Lung microvascular endothelial cell (primary cell): ENCODE results near the gene PRSS2. TPM values are rescaled to one million over a fixed set of nuclear protein-coding genes. Genes with fewer than 3 reads are reported as not detected.

Source experiments
- DNase-seq, 2 donors: peaks; one replicate each; pipeline versions ENCODE4 v3.0.0 to v3.0.0-alpha.2; 2010; ENCODE audit warnings: low read depth in 2 of 2
- total RNA-seq: library from RNA; depleted of rRNA; stranded (reverse); fragments of >200 nt; gene quantifications from 2 replicates; pipeline ENCODE4 v1.2.1, GENCODE V29; 2014

PRSS2 gene
- total RNA-seq, 1 donor from 2014 or later: not detected

DNA sequence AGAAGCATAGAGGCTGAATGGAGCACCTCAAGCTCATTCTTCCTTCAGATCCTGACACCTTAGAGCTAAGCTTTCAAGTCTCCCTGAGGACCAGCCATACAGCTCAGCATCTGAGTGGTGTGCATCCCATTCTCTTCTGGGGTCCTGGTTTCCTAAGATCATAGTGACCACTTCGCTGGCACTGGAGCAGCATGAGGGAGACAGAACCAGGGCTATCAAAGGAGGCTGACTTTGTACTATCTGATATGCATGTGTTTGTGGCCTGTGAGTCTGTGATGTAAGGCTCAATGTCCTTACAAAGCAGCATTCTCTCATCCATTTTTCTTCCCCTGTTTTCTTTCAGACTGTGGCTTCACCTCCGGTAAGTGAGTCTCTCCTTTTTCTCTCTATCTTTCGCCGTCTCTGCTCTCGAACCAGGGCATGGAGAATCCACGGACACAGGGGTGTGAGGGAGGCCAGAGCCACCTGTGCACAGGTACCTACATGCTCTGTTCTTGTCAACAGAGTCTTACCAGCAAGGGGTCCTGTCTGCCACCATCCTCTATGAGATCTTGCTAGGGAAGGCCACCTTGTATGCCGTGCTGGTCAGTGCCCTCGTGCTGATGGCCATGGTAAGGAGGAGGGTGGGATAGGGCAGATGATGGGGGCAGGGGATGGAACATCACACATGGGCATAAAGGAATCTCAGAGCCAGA is 31.0 kb downstream of the PRSS2 start:
- no peak for DNase-seq

DNA sequence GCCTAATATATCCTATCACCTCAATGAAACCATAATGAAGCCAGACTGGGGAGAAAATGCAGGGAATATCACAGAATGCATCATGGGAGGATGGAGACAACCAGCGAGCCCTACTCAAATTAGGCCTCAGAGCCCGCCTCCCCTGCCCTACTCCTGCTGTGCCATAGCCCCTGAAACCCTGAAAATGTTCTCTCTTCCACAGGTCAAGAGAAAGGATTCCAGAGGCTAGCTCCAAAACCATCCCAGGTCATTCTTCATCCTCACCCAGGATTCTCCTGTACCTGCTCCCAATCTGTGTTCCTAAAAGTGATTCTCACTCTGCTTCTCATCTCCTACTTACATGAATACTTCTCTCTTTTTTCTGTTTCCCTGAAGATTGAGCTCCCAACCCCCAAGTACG is 31.5 kb downstream of the PRSS2 start:
- DNase-seq: no peak

DNA sequence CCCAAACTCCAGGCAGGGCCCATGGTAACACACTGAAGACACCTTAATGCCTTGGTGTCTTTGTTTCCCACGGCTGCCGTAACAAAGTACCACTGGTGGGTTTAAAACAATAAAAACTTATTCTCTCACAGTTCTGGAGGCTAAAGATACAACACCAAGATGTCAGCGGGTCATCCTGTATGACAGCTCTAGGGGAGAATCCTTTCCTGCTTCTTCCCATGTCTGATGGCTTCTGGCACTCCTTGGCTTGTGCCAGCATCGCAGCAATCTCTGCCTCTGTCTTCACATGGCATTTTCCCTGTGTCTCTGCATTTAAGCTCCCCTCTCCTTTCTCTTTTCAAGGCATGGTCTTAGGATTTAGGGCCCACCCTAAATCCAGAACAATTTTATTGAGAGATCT is 33.1 kb downstream of the PRSS2 start:
- no peak for DNase-seq

DNA sequence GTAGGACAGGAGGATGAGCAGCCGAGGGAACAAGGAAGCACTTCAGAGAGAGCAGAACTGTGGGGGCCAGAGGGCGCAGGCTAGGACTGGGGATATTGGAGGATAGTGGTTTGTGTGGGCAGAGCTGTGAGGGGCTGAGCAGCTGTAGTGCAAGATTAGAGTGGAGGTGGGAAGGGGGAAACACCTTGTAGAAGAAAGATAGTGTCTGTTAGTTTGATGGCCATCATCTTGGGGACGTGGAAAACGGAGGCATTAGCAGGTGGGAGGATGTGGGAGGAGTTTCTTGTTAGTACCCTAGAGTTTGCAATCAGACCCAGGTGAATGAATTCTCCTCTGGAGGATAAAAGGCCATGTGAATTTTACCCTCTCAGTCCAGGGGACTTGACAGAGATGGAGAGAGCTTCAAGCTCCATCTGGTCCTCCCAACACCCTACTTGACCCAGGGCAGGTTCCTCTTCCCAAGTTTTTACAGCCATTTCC is 34.0 kb downstream of the PRSS2 start:
- DNase-seq: no peak

DNA sequence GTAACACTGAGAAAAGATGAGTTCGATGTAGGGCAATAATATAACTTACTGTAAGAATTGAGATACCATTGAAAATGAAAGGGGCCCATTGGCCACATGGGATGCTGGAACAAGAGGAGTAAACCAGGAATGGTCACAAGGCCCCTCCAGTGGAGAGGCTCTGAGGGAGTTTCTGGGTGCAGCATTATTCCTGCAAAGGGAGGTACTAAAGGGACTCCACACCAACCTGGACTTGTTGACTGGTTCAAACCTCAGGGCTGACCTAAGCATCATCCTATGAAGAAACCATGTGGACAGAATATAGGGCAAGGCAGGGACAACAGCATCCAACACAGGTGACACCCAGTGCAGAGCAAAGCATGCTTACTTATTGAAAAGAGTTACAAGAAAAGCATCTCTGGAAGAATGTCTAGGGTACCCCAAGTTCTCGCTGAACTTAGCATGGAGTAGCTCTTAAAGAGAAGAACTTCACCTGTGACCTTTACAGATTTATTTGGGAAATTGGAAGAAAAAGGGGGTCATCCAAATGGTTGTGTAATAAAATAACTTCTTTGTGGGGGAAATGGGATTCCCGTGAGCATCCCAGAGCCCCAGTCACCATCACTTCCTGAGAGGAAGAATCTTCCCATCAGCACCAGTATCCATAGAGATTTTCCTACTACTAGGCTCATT is 34.7 kb downstream of the PRSS2 start:
- no peak for DNase-seq

DNA sequence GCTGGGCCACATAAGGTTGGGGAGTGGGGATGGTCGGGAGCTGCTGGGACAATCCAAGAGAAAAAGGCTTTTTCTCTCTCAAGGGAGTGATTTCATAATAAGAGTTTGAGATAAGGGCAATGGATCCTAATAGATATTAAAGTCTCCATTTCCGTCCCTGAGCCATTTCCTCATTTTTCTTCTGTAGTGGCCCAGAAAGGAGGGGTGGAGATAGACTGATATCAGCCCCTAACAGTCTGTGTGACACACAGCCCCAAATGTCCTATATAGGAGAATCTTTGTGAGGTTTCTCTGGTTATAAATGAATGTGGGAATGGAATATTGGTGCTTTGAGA is 35.2 kb downstream of the PRSS2 start:
- DNase-seq: no peak

DNA sequence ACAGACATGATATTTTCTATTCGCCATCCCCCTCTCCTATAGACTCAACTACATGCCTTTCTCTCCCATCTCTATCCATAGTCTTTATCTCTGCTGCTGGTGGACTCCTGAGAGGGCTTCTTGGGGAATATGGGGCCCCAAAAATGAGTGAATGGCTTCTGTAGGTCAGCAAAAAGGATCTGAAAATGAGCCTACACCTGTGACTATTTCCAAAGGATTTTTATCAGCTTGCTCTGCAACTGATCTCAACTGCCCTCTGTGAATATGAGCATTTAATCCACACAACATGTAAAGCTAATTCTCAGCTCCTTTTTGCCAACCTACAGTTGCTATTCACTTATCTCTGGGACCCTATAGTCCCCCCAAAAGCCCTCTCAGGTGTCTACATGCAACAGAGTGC is 36.2 kb downstream of the PRSS2 start:
- DNase-seq: no peak

DNA sequence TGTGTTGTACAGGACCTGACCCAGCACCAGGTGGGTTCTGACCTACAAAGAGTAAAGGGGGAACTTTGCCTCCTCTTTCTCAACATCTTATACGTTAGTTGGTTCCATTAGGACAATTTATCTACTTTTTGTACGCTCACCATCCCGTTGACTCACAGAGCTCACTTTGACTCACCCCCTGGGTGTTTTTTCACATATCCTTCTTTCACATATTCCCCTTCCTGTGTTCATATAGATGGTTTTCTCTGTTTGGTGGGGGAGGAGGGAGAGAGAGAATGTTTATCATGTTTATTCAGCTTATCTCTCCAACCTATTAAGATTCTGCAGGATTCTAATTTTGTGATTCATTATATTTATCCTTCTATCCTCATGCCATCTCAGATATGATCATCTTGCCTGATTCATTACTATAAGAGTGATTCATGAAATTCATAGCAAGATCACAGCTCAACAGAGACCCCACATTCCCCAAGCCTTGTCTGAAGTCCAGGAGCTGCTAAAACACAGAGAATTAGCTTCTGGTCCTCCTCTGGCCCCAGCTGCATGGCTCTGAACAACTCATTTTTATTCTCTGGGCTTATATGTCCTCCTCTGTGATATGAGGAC is 37.2 kb downstream of the PRSS2 start:
- peak in 1 of 2 donors; percentile 53 for DNase-seq

DNA sequence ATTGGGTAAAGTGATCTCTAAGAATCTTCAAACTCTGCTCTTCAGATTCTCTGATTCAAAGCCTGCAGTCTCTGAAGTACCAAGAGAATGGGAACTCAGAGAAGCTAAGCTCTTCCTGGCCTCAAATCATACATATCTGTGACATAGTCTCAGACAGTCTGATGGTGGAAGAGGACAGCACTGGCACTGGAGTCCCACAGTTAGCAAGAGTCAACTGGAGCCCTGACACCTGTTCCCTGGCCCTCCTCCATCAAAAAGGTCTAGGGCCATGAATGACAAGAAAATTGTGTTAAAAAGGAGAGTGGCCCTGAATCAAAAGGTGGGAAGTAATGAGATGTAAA is 37.7 kb downstream of the PRSS2 start:
- no peak for DNase-seq

DNA sequence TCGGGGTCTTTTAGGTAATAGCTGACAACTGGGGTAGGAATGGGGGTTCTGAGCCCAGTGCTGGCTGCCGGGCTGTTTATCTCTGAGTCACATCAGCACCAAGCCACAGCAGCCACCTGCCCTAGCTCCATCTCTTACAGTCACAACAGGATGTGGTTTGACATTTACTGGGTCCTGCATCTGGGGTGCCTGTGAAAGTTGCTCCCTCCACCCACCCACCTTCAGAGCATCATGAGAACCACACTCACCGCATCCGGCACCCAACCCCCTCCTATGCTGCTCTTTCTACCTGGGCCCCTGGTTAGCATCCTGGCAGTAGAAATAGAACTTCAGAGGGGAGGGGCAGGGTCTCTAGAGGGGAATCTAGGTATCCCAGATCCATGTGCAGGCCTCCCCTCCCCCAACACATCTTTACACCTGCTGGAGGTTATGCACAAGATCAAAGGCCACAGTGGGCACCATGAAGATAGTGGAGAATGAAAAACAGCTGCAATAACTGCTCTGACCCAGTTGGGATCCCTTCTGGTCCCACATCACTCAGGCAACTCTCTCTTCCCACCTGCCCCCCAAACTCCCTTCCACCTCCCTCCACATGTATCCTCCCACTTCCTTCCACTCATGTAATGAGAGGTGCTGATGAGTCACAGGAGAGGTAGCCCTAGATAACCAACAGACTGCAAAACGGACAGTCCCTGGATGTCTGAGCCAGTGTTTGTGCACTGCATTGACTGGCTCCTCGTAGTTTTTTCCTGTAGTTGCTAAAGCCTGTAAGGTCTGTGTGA is 38.2 kb downstream of the PRSS2 start:
- no peak for DNase-seq

DNA sequence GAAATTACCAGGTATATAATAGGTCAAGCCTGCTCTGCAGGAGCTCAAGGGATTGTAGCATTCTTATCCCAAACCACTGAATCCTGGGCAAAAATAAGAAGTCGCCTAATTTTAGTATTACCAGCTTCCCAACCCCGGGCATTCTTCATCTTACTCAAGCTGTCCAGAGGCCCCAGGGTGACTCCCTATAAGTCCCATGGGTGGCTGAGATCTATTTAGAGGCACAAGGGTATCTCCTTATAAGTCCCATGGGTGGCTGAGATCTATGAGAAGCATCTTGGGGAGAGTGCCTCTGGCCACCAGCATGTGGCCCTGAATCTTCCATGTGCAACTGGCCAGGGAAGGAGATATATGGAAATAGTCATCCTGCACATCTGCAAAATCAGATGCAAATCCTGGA is 38.9 kb downstream of the PRSS2 start:
- DNase-seq: no peak

DNA sequence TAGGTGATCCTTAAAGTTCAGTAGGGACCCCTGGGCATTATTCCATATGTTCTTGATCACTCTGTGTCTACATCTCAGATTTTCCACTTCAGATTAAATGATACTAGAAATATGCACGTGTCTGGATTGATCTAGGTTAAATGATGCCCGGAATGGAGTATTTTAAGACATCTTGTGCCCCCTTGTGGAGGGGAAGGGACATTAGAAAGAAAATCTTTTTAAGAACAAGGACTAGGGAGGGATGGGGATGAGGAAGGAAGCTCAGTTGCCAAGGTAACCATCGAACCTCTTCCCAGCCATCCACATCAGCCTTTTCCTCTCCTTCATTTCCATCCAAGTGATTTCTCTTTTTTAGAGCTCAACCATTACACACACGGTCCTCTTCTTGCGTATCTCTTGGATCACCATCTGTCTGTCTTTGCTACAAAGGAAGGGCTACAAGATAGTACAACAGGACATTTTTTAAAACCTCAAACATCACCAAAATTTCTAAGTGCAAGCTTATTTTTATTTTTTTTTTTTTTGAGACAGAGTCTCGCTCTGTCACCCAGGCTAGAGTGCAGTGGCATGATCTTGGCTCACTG is 40.5 kb downstream of the PRSS2 start:
- DNase-seq: peak; percentile 57 to 58

DNA sequence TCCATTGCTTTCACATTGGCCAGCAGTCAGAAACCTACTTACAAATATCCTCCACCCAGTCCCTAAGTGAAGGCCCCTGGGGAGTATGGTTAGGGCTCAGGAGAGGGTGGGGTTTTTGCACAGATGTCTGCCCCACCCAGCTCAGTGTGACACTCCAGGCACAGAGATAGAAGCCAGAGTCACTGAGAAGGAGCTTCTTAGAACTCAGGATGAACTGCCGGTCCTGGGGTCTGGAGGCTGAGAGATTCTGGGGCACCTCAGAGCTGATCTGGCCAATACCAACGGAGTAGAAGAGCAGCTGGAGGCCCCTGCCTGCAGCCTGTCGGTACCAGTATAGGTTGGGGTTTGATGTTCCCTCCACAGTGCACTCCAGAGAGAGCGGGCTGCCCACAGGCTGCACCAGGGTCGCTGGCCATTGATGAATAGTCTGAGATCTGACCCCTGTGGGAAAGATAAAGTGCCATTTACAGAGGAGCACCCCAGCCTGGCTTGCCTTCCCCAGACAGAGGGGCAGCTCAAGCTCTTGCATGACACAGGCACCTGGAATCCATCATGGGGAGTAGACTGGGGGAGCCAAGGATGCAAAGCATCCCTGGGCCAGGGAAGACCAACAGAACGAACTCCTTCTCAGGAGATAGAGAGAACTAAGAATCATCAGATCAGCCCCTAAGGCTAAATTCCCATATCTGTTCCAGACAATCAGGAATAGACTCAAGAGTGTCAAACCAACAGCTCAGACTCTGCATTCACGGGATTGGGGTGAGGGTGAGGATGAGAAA is 41.9 kb downstream of the PRSS2 start:
- no peak for DNase-seq

DNA sequence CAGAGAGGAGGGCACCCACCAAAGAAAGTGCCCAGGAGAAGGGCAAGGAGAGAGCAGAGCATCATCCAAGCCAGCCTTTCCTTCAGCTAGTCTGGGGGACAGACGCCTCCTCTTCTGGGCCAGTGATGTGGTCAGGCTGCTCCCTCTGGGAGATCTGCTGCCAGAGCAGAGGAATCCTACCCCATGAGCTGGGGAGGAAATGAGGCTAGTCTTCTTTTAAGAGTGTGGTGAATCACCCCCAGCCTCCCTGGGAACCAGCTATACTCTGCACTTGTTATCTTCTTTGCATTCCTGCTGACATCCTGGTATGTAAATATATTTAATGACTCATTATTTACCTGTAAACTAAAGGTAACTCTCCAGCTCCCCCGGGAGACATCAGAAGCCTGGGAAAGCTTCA is 42.5 kb downstream of the PRSS2 start:
- peak in 1 of 2 donors; percentile 13 for DNase-seq

DNA sequence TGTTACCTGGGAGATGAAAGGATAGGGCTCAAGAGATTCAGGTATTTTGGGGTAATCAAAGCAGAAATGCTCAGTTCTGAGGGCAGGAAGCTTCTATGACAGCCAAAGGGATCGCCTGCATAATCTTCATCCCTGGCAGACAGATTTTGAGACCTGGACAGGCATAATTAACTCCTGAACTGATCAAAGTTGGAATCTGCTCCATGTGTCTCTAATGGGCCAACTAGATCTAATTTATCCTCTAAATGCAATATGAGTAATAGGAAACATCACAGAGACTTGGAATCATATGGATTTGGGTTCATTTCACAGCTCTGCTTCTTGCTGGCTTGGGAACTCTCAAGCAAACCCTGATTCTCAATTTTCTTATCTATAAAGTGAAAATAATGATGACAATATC is 42.9 kb downstream of the PRSS2 start:
- DNase-seq: no peak

DNA sequence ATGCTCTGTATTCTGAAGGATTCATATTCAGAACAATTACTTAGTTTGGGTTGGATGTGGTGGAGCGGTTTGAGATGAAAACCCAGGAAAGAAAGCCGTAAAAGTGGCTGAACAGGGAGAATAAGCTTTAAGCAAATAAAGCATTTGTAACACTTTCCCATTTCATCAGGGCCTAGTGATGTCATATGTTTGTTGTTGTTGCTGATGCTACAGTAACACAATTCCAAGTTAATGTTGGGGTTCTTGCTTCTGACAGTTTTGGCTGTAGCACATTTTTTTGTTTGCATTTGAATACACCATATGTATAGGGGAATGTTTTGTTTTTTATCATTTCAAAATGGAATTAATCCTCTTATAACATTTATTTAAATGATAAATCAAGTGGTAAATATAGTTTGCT is 43.7 kb downstream of the PRSS2 start:
- no peak for DNase-seq

DNA sequence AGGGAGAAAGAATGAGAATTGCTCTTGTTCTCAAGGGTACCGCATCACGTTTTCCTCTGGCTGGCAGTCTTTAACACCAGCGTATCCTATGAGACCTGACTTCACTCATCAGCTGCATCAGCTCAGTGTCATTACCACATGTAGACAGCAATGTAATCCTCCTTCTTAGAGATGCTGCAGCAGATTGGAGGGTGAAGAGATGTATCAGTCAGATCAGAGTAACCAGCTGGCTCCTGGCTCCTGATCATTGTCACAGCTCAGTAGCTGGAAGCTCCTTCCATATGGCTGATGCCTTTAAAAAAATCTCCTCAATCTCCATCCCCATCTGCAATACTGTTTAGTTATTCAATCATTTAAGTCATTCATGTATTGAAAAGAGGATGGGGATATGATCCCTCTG is 44.4 kb downstream of the PRSS2 start:
- DNase-seq: no peak

DNA sequence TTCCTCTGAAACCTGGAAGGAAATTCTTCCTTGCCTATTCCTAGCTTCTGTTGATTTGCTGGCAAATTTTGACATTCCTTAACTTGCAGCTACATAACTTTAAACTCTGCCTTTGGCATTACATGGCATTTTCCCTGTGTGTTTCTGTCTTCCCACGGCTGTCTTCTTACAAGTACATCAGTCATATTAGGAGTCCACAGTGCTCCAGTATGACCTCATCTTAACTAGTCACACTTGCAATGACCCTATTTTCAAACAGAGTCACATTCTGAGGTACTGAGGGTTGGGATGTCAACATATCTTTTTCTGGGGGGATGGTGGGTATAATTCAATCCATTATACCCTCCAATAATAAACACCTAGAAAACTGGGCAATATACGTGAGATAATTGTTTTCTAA is 46.7 kb downstream of the PRSS2 start:
- no peak for DNase-seq

DNA sequence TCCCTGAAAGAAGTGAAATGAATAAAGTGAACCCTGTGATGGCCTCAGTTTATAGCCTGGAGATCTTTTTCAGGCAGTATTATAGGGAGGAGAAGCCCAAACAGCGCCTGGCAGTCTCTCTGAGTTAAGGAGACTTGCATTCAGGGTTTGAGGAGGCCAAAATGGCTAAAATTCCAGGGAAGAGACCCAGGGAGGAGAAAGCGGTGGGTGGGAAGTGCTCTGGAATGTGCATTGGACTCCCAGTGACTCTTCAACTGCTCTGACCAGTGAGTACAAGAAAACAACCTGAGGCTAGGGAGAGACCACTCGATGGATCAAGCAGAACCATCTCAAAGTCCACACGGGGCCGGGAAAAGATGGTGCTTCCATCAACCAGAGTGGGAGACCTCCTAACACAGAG is 48.8 kb downstream of the PRSS2 start:
- no peak for DNase-seq

DNA sequence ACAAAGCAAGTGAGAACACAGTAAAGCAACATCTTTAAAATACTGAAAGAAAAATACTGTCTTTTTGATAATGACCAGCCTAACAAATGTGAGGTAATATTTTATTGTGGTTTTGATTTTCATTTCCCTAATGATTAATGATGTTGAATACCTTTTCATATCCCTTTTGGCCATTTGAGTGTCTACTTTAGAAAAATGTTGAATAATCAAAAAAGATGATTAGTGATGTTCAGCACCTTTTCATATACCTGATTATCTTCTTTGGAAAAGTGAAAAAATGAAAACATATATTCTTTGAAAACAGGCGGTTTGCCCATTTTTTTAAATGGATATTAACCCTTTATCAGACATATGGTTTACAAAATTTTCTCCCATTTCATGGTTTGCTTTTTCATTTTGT is 51.9 kb downstream of the PRSS2 start:
- DNase-seq: no peak
